Astrocyte of the cerebellum (primary cell): ENCODE results near the gene TSTD1.

Experiments used
- DNase-seq: peaks from one replicate; pipeline ENCODE4 v3.0.0-alpha.2; 2011; ENCODE audit warnings: low read depth
- H3K4me3 ChIP-seq: 2 replicates; pipeline ENCODE4 v1.5.1; 2011; ENCODE audit warnings: mild to moderate bottlenecking, low read depth, low read length, moderate library complexity
- CTCF ChIP-seq: IDR thresholded peaks from 2 replicates; pipeline ENCODE4 v1.5.1; 2012; ENCODE audit warnings: low read length, low read depth, moderate library complexity, mild to moderate bottlenecking; ENCODE audit errors: missing control alignments
- in situ Hi-C: cut with HindIII; loops from 2 replicates; pipeline ENCODE4 v1.10.0; 2017; ENCODE audit warnings: low sequenced_read_pairs

TSTD1 gene

DNA sequence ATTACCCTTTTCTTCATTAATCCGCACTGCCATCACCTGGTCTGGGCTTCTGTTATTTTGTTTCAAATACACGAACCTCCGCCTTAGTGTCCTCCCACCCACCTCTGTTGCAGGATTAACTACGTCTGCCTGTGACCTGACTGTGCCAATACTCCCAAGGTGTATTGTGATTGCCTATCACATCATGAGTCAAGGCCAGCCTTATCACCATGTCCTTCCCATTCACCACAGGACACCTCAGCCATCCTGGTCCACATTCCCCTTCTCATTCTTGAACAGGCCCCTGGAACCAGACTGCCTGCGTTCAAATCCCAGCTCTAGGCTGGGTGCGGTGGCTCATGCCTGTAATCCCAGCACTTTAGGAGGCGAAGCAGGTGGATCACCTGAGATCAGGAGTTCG lies 32.2 kb downstream of the TSTD1 start:
- in situ Hi-C loops, result no loop called here
- DNase-seq, result no peak
- no peak for TF ChIP-seq CTCF
- H3K4me3 ChIP-seq, result no peak overlapping the region

DNA sequence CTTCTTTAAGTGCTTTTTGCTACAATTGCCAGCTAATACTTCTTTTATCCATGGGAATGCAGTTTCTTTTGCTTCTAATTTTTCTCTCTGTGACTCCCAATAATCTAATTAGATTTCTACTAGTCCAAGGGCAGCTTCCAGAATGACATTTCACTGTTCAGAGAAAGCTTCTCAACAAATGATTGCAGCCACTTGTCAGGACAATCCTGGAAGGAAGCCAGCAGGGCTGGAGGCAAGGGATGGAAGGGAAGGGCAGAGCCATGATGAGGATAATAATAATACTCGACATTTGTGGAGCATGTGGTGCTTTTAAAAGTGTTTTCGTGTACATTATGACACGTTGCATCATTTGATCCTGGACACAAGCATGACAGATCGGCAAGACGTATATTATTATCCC lies 37.2 kb downstream of the TSTD1 start:
- H3K4me3 ChIP-seq, result no peak overlapping the region
- DNase-seq, result no peak
- TF ChIP-seq CTCF, result no peak
- in situ Hi-C loops, result no loop called here

GRCh38 chr1:161000736-161001480 lies 37.9 kb downstream of the TSTD1 start:
- H3K4me3 ChIP-seq, result no peak overlapping the region
- TF ChIP-seq CTCF, result no peak
- DNase-seq, result no peak
- in situ Hi-C loops, result no loop called here

DNA sequence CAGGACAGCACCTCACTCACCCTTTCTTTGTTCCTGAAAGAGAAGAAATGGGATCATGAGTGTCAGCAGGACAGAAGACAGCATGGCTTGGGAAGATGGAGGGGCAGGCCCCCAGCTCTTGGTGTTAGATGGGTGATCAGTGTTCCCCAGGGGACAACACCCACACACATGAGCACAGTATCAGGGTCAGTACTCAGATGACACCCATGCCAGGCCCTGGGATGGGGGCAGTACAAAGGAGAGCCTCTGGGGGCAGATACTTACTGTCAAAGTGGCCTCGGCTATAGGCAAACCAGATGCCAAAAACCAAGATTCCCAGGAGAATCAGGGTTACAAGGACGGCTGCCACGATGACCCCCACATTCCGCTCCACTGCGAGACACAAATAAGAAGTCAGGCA lies 39.4 kb downstream of the TSTD1 start:
- TF ChIP-seq CTCF, result no peak
- in situ Hi-C loops, result no loop called here
- no peak for DNase-seq
- no peak overlapping the region for H3K4me3 ChIP-seq

DNA sequence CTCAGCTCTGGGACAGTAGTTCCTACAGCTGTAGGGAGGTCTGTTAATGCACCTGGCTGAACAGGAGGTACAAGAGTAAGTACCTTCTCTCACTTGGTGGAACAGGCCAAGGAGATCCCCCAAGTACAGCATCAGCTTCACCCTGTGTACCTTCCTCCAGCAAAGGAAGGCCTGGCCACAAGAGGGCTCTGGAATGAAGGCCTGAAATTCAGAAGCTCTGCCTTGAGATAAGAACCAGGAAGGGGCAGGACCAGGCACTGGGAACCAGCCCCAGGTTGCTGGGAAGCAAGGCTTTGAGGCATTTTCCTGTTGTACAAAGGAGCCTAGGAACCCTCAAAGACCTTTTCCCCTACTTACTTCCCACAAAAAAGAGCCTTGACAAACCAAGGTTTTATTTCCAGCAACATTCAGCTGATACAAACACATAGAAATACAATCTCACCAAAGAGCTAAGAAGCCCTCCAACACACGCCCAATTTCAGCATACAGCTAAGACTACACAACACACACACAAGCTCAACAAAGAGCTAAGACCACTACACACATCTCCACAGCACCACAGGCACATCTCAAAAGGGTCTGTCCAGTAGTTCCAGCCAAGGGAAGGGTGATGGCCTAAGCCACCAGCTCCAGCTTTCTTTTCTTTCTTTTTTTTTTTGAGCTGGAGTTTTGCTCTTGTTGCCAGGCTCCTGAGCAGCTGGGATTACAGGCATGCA lies 41.3 kb downstream of the TSTD1 start:
- peak; percentile 19 for DNase-seq
- TF ChIP-seq CTCF, result peak; percentile 68
- in situ Hi-C loops, result no loop called here
- no peak overlapping the region for H3K4me3 ChIP-seq

GRCh38 chr1:160996178-160996577 lies 42.6 kb downstream of the TSTD1 start:
- H3K4me3 ChIP-seq, result no peak overlapping the region
- in situ Hi-C loops, result no loop called here
- TF ChIP-seq CTCF, result no peak
- DNase-seq, result no peak
